Hepatocyte (in vitro differentiated cells): Measurements from ENCODE around the gene HOXB3. TPM values are rescaled to one million over a fixed set of nuclear protein-coding genes. Genes with fewer than 3 reads are reported as not detected.

Experiments used
- DNase-seq: peaks from one replicate; pipeline ENCODE4 v3.0.0-alpha.2; 2016; ENCODE audit warnings: low spot score
- H2AFZ ChIP-seq: fragments of 200-600 bp; sonication (generic); 2 replicates; pipeline ENCODE4 v1.6.0; 2016; ENCODE audit warnings: antibody characterized with exemption, mild to moderate bottlenecking
- H3K27ac ChIP-seq: fragments of 200-600 bp; sonication (generic); 2 replicates; pipeline ENCODE4 v1.5.1; 2016; ENCODE audit warnings: mild to moderate bottlenecking
- H3K27me3 ChIP-seq: fragments of 200-600 bp; sonication (generic); 2 replicates; pipeline ENCODE4 v1.6.1; 2016
- H3K36me3 ChIP-seq: fragments of 200-600 bp; sonication (generic); replicated peaks from 2 replicates; pipeline ENCODE4 v1.5.1; 2016; ENCODE audit warnings: low read depth; ENCODE audit not compliant: insufficient read depth
- H3K4me1 ChIP-seq: fragments of 200-600 bp; sonication (generic); 2 replicates; pipeline ENCODE4 v1.5.1; 2016; ENCODE audit warnings: mild to moderate bottlenecking, moderate library complexity; ENCODE audit not compliant: insufficient read depth
- H3K4me2 ChIP-seq: fragments of 200-600 bp; sonication (generic); 2 replicates; pipeline ENCODE4 v1.6.0; 2016
- H3K4me3 ChIP-seq: fragments of 200-600 bp; sonication (generic); 2 replicates; pipeline ENCODE4 v1.5.1; 2016; ENCODE audit warnings: mild to moderate bottlenecking
- H3K79me2 ChIP-seq: fragments of 200-600 bp; sonication (generic); 2 replicates; pipeline ENCODE4 v1.6.0; 2017; ENCODE audit warnings: mild to moderate bottlenecking
- H3K9me2 ChIP-seq: fragments of 200-600 bp; sonication (generic); replicated peaks from 2 replicates; pipeline ENCODE4 v1.6.0; 2017; ENCODE audit warnings: mild to moderate bottlenecking; ENCODE audit not compliant: insufficient read depth
- H3K9me3 ChIP-seq: fragments of 200-600 bp; sonication (generic); 2 replicates; pipeline ENCODE4 v1.5.1; 2016; ENCODE audit warnings: low read depth, mild to moderate bottlenecking
- H4K20me1 ChIP-seq: fragments of 200-600 bp; sonication (generic); 2 replicates; pipeline ENCODE4 v1.6.0; 2016; ENCODE audit warnings: mild to moderate bottlenecking; ENCODE audit not compliant: insufficient read depth, poor library complexity, severe bottlenecking
- EZH2 ChIP-seq: fragments of 200-600 bp; sonication (generic); IDR thresholded peaks from 2 replicates; pipeline ENCODE4 v1.6.1; 2016; ENCODE audit warnings: antibody characterized with exemption, mild to moderate bottlenecking, borderline replicate concordance
- EZH2phosphoT487 ChIP-seq: fragments of 200-600 bp; sonication (generic); IDR thresholded peaks from one replicate; pipeline ENCODE4 v1.6.1; 2018; ENCODE audit warnings: antibody characterized with exemption, mild to moderate bottlenecking, low read depth, moderate library complexity; ENCODE audit not compliant: unreplicated experiment, severe bottlenecking
- WGBS: methylation state at CpG from one replicate; pipeline ENCODE4 v1.1.6; 2016; ENCODE audit warnings: low lambda C conversion rate; ENCODE audit errors: missing lambda C conversion rate; 5-methylcytosine and 5-hydroxymethylcytosine counted together
- polyA plus RNA-seq: library from polyadenylated mRNA; unstranded; fragments of >200 nt; fragmentation: Nextera tagmentation; extraction: Ambion mirVana; gene quantifications from 2 replicates; pipeline ENCODE4 v1.2.1, GENCODE V29; 2016
- total RNA-seq: library from RNA; depleted of rRNA; stranded (reverse); fragments of >200 nt; gene quantifications from 2 replicates; pipeline ENCODE4 v1.2.3, GENCODE V29; 2014
- TF ChIP-seq, protein P1 (sequence below): fragments of 200-600 bp; sonication (generic); IDR thresholded peaks from 2 replicates; pipeline ENCODE4 v1.5.1; 2016; ENCODE audit warnings: antibody characterized with exemption, mild to moderate bottlenecking; ENCODE audit not compliant: poor library complexity

The HOXB3 gene
- total and polyA plus RNA-seq, 2 experiments from 2014 or later: 1.8 to 5.9 TPM

DNA sequence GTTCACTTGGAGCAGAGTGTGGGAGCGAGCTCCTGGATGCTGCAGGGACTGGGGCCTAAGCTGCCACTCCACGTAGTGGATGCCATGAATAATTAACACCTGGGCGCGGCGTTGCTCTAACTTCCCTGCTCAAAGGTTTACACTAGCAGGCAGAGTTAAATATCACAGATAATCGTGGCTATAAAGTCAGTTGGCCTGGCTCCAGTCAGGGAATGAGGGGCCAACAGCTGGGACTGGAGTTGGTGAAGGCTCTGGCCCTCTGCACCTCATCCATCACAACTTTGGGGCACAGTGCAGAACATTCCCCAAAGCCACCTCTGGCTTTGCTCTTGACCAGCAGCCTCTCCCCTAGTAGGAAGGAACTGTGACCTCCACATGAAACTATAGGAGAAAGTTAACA lies 22.8 kb downstream of the HOXB3 start:
- no peak overlapping the region for H3K4me2 ChIP-seq
- H3K9me2 ChIP-seq: no peaks in the 10 kb centered on the region
- TF ChIP-seq, protein P1, sequence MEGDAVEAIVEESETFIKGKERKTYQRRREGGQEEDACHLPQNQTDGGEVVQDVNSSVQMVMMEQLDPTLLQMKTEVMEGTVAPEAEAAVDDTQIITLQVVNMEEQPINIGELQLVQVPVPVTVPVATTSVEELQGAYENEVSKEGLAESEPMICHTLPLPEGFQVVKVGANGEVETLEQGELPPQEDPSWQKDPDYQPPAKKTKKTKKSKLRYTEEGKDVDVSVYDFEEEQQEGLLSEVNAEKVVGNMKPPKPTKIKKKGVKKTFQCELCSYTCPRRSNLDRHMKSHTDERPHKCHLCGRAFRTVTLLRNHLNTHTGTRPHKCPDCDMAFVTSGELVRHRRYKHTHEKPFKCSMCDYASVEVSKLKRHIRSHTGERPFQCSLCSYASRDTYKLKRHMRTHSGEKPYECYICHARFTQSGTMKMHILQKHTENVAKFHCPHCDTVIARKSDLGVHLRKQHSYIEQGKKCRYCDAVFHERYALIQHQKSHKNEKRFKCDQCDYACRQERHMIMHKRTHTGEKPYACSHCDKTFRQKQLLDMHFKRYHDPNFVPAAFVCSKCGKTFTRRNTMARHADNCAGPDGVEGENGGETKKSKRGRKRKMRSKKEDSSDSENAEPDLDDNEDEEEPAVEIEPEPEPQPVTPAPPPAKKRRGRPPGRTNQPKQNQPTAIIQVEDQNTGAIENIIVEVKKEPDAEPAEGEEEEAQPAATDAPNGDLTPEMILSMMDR: no peak
- TF ChIP-seq EZH2: no peak
- no peak for TF ChIP-seq EZH2phosphoT487
- no peaks in the 10 kb centered on the region for H3K36me3 ChIP-seq
- peaks cover 22% of the 10 kb centered on the region for H3K4me1 ChIP-seq
- no peak for DNase-seq
- no peak overlapping the region for H3K27ac ChIP-seq
- peaks cover 30% of the 10 kb centered on the region for H3K79me2 ChIP-seq
- H3K4me3 ChIP-seq: no peak overlapping the region
- WGBS: 34% methylated on average over 6 of the region's 6 CpGs
- H3K27me3 ChIP-seq: peaks cover 97% of the 10 kb centered on the region
- H3K9me3 ChIP-seq: no peaks in the 10 kb centered on the region
- no peaks in the 10 kb centered on the region for H4K20me1 ChIP-seq
- H2AFZ ChIP-seq: no peak overlapping the region

DNA sequence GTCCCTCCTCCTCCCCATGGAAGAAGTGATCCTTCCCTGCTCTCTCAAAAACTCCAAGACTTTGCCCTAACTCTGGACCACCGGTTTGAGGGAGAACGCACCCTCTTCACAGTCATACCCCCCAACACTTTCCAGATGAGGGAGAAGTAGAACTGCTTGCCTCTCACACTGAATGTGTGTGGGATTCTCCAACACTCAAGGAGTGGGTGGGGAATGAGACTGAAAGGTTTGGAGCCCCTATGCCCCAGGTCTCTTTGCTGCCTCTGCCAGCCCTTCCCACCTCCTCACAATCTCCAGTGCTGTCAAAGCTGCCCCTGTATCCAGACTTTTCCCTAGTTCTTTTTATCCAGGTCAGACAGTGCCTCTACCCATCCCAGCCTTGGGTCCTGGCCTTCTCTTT lies 23.3 kb downstream of the HOXB3 start:
- H3K4me3 ChIP-seq: no peak overlapping the region
- no peak overlapping the region for H3K4me2 ChIP-seq
- no peaks in the 10 kb centered on the region for H3K9me3 ChIP-seq
- no peaks in the 10 kb centered on the region for H4K20me1 ChIP-seq
- H3K4me1 ChIP-seq: peaks cover 22% of the 10 kb centered on the region
- no peak for DNase-seq
- H3K27me3 ChIP-seq: peaks cover 96% of the 10 kb centered on the region
- no peak overlapping the region for H3K27ac ChIP-seq
- TF ChIP-seq EZH2phosphoT487: no peak
- TF ChIP-seq EZH2: no peak
- TF ChIP-seq, protein P1: no peak
- H3K9me2 ChIP-seq: no peaks in the 10 kb centered on the region
- peaks cover 33% of the 10 kb centered on the region for H3K79me2 ChIP-seq
- WGBS: 41% methylated on average over 2 of the region's 2 CpGs
- H2AFZ ChIP-seq: no peak overlapping the region
- no peaks in the 10 kb centered on the region for H3K36me3 ChIP-seq

DNA sequence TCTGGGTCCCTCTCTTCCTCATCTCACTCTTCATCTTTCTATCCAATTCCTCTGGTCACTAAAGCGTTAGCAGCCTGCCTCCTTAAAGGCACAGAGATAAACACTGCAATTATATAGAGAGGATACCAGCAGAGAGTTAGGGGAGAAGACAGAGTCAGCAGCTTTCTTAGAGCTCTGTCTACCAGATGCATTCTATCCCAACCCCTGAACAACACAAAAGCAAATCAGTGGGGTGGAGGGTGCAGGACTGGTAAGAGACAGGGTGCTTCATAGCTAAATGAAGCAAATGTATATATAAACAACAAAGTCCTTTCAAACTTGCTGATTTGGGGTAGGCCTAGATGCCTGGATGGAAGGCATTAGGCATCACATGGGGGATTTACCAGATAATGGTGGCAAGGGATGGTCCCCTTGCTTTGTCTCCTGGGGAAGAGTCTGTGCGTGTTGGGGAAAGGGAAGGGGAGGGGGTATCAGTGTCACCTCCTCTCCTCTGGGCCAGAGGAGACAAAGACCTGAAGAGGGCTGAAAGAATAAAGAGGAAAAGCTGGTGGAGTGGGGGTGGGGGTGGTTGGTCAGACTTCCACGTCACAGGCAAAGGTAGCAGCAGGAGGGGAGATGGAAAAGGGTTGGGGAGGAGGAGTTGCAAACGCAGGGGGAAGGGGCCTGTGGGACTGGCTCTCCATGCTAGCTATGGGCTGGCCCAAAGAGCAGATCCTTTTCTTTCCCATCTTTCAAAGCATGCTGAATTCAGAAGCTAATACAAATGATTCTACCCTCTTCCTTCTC lies 23.9 kb downstream of the HOXB3 start:
- H3K27me3 ChIP-seq: peaks cover 96% of the 10 kb centered on the region
- no peaks in the 10 kb centered on the region for H4K20me1 ChIP-seq
- no peaks in the 10 kb centered on the region for H3K9me3 ChIP-seq
- H3K27ac ChIP-seq: no peak overlapping the region
- H3K4me3 ChIP-seq: no peak overlapping the region
- TF ChIP-seq, protein P1: no peak
- TF ChIP-seq EZH2 (no peak), EZH2phosphoT487 (no peak)
- H3K79me2 ChIP-seq: peaks cover 38% of the 10 kb centered on the region
- H3K4me2 ChIP-seq: no peak overlapping the region
- 63% methylated on average over 2 of the region's 4 CpGs for WGBS
- no peak overlapping the region for H2AFZ ChIP-seq
- H3K4me1 ChIP-seq: peaks cover 19% of the 10 kb centered on the region
- no peaks in the 10 kb centered on the region for H3K36me3 ChIP-seq
- no peaks in the 10 kb centered on the region for H3K9me2 ChIP-seq
- DNase-seq: no peak
